GM19238 (cell line): Measurements from ENCODE around the gene ALG14.
"Not testable (repeated sequence)": the region's sequence is repeated elsewhere in the genome, so short reads cannot be mapped to it uniquely, and the experiment has no call there.

Experiments
- DNase-seq: peaks from one replicate; pipeline ENCODE4 v3.0.0; 2011; ENCODE audit warnings: low spot score; ENCODE audit not compliant: insufficient read length

Gene ALG14, protein sequence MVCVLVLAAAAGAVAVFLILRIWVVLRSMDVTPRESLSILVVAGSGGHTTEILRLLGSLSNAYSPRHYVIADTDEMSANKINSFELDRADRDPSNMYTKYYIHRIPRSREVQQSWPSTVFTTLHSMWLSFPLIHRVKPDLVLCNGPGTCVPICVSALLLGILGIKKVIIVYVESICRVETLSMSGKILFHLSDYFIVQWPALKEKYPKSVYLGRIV

GRCh38 chr1:95072532-95073419 is at the start of gene ALG14:
Gene ALG14, minus strand, starts transcription at chr1:95072951. Its CDS starts 53 bp downstream, at chr1:95072898.
- DNase-seq: peak; percentile 70

DNA sequence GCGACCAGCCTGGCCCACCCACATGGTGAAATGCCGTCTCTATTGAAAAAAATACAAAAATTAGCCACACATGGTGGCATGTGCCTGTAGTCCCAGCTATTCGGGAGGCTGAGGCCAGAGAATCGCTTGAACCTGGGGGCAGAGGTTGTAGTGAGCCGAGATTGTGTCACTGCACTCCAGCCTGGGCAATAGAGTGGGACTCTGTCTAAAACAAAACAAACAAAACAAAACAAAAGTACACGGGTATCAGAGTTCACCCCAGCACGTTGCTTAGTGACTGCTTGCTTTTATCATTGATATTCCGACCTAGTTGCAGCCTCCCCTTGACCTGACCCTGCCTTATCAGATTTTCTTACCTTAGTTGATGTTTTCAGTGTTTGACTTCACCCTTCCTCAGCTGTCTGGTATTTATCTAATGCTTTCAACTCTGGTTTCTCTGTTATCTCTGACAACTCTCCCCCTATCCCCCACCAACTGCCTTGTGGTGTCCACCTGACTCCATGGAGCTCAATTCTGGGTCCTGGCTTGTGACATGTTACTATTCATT is 49.5 kb upstream of the ALG14 start:
- DNase-seq: no peak

DNA sequence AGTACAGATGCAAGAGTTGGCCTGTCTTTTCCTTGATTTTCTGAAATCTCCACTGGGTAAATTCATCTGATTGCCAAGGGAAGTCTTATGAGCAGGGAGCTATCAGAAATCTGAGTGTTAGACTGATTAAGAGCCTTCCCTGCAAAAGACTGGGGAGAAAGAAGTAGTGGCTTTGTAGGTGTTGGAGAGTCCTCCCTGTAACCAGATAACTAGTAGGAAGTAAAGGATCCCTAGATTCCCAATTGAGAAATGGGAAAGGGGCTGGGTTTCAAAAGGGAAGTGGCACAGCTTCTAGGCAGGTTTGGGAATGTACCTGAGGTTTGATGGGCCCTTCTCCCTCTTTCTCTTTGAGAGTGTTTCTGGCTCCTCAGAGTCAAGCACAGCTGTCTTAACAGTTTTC is 46.5 kb upstream of the ALG14 start:
- DNase-seq: no peak

- no peak for DNase-seq
Measured at GRCh38 chr1:95118710-95119109, 46.0 kb upstream of the ALG14 start.

- no peak for DNase-seq
Measured at GRCh38 chr1:95118067-95118499, 45.3 kb upstream of the ALG14 start.

DNA sequence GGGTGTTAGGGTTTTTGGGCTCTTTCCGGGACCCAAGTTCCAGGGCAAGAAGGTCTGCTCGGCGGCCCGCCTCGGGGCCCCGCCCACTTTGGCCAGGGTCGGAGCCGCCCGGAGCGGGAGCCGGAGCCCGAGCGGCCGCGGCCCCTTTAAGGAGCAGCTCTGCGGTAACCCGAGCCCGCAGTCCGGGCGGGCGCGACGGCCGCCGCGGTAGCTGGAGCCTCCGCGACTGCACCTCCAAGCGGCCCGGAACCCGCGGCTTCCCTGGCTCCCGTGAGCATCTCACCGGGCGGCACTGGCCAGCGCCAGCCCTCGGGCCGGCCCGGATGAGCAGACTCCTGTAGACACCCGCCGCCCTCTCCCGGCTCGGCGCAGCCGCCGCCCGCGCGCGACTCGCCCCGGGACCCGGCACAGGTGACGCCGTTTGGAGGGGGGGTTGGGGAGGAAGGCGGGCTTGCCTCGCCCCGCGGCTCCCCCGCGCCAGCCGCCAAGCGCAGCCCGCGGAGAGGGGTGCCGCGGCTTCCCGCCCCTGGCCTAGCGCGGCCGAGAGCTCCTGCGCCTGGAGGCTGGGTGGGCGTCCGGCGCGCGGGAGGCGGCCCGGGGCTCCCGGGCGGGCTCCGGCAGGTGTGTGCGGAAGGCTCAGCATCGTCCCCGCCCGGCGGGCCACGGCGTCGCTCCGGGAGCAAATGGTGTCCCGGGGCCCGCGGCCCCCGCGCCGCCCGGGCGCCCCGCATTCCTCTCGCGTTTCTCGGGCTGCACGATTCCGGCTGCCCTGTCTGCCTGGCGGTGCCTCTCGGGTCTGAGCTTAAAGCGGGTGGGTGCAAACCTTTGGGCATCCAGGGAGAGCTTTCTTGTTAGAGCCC is 44.7 kb upstream of the ALG14 start, which contains the start of gene TLCD4:
TLCD4 (plus strand) TSS at position 149 of the 860 bp plus-strand sequence. CDS start 26,547 bp downstream, outside the sequence.
- DNase-seq: peak; percentile 18

GRCh38 chr1:95116580-95117206 is 43.9 kb upstream of the ALG14 start:
- peak; percentile 18 for DNase-seq

GRCh38 chr1:95115708-95116137 is 43.0 kb upstream of the ALG14 start:
- no peak for DNase-seq

DNA sequence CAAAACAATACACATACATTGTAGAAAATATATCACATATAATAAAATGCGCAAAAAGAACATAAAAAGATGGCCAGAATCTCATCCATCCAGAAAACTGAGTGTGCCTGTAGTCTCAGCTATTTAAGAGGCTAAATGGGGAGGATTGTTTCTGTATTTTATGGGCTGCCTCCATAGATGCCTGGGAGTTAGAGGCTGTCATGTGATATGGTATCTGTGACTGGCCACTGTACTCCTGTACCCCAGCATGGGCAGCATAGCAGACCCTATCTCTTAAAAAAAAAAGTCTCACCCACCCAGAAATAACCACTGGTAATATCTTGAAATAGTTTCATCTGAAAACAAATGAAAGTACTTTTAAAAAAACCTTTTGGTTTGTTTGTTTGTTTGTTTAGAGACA is 40.9 kb upstream of the ALG14 start:
- DNase-seq: no peak

DNA sequence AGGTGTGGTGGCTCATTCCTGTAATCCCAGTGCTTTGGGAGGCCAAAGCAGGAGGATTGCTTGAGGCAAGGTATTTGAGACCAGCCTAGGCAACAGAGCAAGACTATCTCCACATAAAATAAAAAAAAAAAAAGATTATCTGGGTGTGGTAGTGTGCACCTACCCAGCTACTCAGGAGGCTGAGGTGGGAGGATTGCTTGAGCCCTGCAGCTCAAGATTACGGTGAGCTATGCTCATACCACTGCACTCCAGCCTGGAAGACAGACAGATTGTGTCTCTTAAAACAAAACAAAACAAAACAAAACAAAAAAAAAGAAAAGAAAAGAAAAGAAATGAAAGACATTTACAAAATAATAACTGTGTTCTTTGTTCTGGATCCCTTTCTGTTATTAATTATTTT is 38.3 kb upstream of the ALG14 start:
- DNase-seq: no peak

DNA sequence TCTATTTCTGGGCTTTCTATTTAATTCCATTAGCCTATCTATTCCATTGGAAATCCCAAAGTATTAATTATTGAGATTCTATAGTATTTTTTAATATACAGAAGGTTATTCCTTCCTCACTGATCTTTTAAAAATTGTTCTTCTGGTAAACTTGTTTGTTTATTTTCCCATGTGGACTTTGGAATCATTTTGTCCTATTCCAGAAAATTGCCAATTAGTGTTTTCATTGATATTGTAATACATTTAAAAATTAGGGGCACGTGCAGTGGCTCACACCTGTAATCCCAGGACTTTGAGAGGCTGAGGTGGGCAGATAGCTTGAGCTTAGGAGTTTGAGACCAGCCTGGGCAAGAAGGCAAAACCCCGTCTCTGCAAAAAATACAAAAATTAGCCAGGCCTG is 36.0 kb upstream of the ALG14 start:
- DNase-seq: no peak

GRCh38 chr1:95098196-95098595 is 25.4 kb upstream of the ALG14 start:
- DNase-seq: no peak

DNA sequence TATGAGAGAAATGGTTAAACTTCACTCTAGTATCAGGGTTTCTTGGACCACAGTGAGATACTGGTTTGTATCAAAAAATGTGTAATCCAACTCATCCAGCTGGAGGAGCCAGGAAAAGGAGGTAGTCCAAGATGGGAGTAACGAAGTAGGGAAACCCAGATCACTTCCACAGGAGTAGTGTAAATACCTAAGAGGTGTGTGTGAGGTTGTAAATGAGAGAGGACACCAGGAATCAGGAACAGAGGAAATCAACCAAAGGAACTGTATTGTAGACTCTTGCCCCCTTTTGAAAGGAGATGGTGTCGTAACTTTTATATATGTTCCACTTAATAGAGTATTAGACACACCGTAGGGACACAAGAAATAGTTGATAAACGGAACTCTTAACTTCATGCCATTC is 24.7 kb upstream of the ALG14 start:
- DNase-seq: no peak

- no peak for DNase-seq
Measured at GRCh38 chr1:95096218-95096841, 23.6 kb upstream of the ALG14 start.

DNA sequence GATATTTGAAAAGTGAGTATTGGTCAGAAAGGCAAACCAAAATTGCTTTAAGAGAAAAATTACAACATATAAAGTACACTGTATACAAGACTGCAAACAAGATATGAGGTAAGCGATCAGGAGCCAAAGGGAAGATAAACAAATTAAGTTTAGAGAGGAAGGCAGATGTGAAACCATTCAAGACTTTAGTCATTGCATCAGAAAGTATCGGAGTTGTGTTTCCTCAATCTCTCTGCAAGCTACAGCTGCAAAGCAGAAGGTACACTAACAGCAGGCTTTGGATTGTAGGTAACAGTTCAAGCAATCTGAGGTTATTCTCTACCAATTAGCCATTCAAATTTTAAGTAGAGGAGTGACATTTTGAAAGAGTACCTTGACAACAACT is 23.1 kb upstream of the ALG14 start:
- DNase-seq: no peak

DNA sequence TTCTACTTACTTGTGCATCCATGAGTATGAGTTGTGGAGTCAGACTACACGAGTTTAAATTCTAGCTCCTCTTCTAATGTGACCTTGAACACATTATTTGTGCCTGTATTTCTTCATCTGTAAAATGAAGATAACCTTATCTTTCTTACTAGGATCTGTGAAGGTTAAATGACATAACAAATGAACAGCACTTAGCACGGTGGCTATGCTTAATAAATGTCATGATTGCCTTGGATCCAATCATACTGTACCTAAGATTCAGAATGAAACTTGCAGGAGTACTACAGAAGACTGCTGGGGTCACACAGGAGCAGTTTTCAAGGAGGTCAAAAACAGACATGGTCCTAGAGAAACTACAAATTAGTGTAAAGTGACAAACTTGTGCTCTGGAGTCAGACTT is 22.2 kb upstream of the ALG14 start:
- DNase-seq: no peak

- no peak for DNase-seq
Measured at GRCh38 chr1:95093296-95093695, 20.5 kb upstream of the ALG14 start.

- not testable (repeated sequence) for DNase-seq
Measured at GRCh38 chr1:95092891-95093290, 20.1 kb upstream of the ALG14 start.

DNA sequence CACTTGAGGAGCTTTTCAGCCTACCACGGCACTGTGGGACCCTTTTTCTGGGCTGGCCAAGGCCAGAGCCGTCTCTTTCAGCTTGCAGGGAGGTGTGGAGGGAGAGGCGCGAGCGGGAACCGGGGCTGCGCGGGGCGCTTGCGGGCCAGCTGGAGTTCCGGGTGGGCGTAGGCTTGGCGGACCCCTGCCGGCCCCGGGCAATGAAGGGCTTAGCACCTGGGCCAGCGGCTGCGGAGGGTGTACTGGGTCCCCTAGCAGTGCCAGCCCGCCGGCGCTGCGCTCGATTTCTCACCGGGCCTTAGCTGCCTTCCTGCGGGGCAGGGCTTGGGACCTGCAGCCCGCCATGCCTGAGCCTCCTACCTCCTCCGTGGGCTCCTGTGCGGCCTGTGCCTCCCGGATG is 18.5 kb upstream of the ALG14 start:
- not testable (repeated sequence) for DNase-seq

DNA sequence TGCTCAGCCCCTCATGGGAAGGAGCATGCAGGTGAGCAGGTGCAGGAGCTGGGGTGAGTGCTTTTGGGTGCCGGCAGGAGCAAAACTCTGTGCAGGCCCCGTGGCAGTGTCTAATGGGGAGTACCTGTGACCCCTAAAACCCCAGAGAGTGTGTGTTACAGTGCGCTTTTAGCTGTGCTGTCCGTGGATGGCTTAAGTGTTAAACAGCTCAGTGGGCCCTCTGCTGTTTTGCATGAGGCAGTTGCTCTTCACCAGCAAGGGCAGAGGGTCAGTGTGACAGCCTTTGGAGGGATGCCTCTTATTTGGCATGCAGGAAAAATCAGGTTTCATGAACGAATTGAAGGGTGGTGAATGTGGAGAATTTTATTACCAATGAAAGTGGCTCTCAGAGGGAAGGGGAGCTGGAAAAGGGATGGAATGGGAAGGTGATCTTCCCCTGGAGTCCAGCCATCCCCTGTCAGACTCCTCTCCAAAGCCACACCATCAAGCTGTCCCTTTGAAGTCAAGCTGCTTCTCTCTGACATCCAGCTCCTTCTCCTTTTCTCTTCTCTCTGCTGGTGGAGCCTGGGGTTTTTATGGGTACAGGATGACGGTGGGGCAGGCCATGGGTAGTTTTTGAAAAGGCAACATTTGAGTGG is 17.0 kb upstream of the ALG14 start:
- DNase-seq: no peak
